Tibial nerve (tissue), 4 donors: ENCODE data around the gene CFAP161. TPM values are rescaled to one million over a fixed set of nuclear protein-coding genes. Genes with fewer than 3 reads are reported as not detected.
A peak's percentile ranks its signal among the peaks of the same experiment; 100 is the strongest.

ENCODE experiments used
- DNase-seq, 2 donors: peaks; one replicate each; pipeline ENCODE4 v3.0.0-alpha.2; 2019; ENCODE audit warnings: low spot score in 2 of 2
- H3K27ac ChIP-seq, 4 donors: fragments of 200-600 bp; sonication (generic) in 3 of 4; one replicate each; pipeline ENCODE4 v1.5.1; 2017 to 2019; ENCODE audit warnings: mild to moderate bottlenecking in 1 of 4
- H3K27me3 ChIP-seq, 2 donors: fragments of 200-600 bp; sonication (generic) in 1 of 2; one replicate each; pipeline versions ENCODE4 v1.5.1 to v1.6.0; 2017 to 2019
- H3K36me3 ChIP-seq, 3 donors: fragments of 200-600 bp; sonication (generic); one replicate each; pipeline ENCODE4 v1.5.1; 2018 to 2019
- H3K4me1 ChIP-seq, 4 donors: fragments of 200-600 bp; sonication (generic) in 3 of 4; one replicate each; pipeline ENCODE4 v1.5.1; 2017 to 2019
- H3K4me3 ChIP-seq, 4 donors: fragments of 200-600 bp; sonication (generic) in 3 of 4; one replicate each; pipeline ENCODE4 v1.5.1; 2017 to 2019; ENCODE audit warnings: mild to moderate bottlenecking in 1 of 4, moderate library complexity in 1 of 4
- H3K9me3 ChIP-seq, 4 donors: fragments of 200-600 bp; sonication (generic) in 3 of 4; one replicate each; pipeline ENCODE4 v1.5.1; 2017 to 2019
- EP300 ChIP-seq, 2 donors: sonication (generic); formaldehyde crosslinking; IDR thresholded peaks; one replicate each; pipeline ENCODE4 v1.6.1; 2017; ENCODE audit warnings: antibody characterized with exemption in 2 of 2, mild to moderate bottlenecking in 1 of 2
- POLR2A ChIP-seq, 2 donors: fragments of 450-650 bp; IDR thresholded peaks; one replicate each; pipeline ENCODE4 v1.6.1; 2017; ENCODE audit warnings: antibody characterized with exemption in 2 of 2, mild to moderate bottlenecking in 2 of 2, moderate library complexity in 2 of 2
- WGBS, 2 donors: methylation state at CpG; one replicate each; pipeline ENCODE4 v1.1.5; 2018; 5-methylcytosine and 5-hydroxymethylcytosine counted together
- total RNA-seq, 4 donors: library from RNA; depleted of rRNA; stranded (reverse); fragments of >200 nt; gene quantifications; one replicate each; pipeline ENCODE4 v1.1.0, GENCODE V29; 2016
- TF ChIP-seq, protein P1 (sequence below), 5 experiments: fragments of 200-600 bp in 3 of 5; fragments of 450-650 bp in 2 of 5; sonication (generic) in 3 of 5; IDR thresholded peaks; one replicate each; pipeline ENCODE4 v1.5.1; 2016 to 2019; ENCODE audit warnings: antibody characterized with exemption in 5 of 5, mild to moderate bottlenecking in 3 of 5, moderate library complexity in 2 of 5

Gene CFAP161
- total RNA-seq, 4 donors from 2014 or later: 0.39 to 0.90 (median 0.63) TPM; not detected in 1

DNA sequence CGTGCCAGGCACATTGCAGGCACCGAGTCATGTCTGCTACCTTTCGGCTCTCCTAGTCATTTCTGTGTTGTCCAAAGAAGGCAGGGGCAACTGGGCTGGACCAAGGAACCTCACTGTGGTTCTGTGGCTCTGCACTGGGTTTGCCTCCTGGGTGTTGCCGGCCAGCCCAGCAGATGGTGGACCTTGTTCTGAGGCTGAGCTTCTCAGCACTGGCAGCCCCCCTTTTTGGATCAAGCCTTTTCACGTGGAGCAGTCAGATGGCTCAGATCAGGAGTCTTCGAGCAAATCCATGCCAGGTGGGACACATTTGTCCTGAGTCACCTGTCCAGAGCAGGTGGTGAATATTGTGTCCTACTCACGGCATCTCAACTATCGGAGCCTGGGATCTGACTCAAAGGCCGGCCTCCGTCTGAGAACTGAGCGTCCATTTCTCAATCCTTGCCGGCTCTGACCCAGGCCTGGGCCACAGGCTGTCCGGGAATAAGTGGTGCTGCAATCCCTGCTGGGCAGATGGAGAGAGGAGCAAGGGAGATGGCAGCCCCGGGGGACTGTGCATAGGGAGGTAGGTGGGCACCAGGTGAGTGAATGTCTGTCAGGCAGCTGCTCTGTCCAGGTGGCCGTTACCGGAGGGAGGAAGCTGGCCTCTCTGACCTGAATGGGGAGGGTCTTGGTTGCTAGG lies 62.6 kb downstream of the CFAP161 start, which contains the start of gene IL16:
Gene IL16 (plus strand): TSS at position 304 of the 679 bp plus-strand sequence. CDS start 28,521 bp downstream, outside the sequence.
- H3K9me3 ChIP-seq: no peaks in the 10 kb centered on the region
- no peaks in the 10 kb centered on the region for H3K27me3 ChIP-seq
- no peak for DNase-seq
- no peak within 1 kb of the TSS for H3K4me3 ChIP-seq
- 88 to 91% methylated on average over 15 to 16 of the region's 16 CpGs for WGBS, 2 donors
- TF ChIP-seq, protein P1, sequence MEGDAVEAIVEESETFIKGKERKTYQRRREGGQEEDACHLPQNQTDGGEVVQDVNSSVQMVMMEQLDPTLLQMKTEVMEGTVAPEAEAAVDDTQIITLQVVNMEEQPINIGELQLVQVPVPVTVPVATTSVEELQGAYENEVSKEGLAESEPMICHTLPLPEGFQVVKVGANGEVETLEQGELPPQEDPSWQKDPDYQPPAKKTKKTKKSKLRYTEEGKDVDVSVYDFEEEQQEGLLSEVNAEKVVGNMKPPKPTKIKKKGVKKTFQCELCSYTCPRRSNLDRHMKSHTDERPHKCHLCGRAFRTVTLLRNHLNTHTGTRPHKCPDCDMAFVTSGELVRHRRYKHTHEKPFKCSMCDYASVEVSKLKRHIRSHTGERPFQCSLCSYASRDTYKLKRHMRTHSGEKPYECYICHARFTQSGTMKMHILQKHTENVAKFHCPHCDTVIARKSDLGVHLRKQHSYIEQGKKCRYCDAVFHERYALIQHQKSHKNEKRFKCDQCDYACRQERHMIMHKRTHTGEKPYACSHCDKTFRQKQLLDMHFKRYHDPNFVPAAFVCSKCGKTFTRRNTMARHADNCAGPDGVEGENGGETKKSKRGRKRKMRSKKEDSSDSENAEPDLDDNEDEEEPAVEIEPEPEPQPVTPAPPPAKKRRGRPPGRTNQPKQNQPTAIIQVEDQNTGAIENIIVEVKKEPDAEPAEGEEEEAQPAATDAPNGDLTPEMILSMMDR (IDR thresholded peaks at IDR 0.05): no peak
- TF ChIP-seq EP300 (IDR thresholded peaks at IDR 0.05) (no peak), POLR2A (IDR thresholded peaks at IDR 0.05) (no peak)
- H3K4me1 ChIP-seq: peaks cover 0 to 26% (median 2%) of the 10 kb centered on the region in 4 donors
- peak within 1 kb of the TSS in 3 of 4 donors; percentile 66 to 75 (median 72) for H3K27ac ChIP-seq
- no peaks in the 10 kb centered on the region for H3K36me3 ChIP-seq

DNA sequence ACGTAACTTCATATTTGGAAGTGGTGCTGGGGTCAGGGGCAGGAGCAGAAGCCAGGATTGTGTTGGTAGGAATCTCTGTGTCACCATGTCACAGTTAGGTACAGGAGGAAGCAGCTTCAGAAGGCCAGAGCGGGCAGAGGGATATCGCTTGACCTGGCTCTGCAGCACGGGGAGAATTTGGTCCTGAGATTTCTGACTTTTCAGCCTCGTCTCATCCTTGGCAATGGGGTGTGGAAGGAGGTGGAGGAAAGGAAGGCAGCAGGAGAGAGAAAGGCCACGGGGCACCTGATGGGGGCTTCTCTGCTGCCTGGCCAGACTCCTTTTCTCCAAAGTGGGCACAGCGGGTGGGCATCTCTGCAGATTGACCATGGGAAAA lies 63.2 kb downstream of the CFAP161 start:
- WGBS, 2 donors: 93 to 94% methylated on average over 7 of the region's 7 CpGs
- no peaks in the 10 kb centered on the region for H3K9me3 ChIP-seq
- DNase-seq: no peak
- H3K36me3 ChIP-seq: no peaks in the 10 kb centered on the region
- H3K4me3 ChIP-seq: no peak overlapping the region
- no peaks in the 10 kb centered on the region for H3K27me3 ChIP-seq
- TF ChIP-seq EP300 (IDR thresholded peaks at IDR 0.05) (no peak), POLR2A (IDR thresholded peaks at IDR 0.05) (no peak)
- TF ChIP-seq, protein P1 (IDR thresholded peaks at IDR 0.05): no peak
- H3K27ac ChIP-seq: peak overlapping the region in 3 of 4 donors; percentile 66 to 75 (median 72)
- peaks cover 0 to 24% (median 2%) of the 10 kb centered on the region in 4 donors for H3K4me1 ChIP-seq

DNA sequence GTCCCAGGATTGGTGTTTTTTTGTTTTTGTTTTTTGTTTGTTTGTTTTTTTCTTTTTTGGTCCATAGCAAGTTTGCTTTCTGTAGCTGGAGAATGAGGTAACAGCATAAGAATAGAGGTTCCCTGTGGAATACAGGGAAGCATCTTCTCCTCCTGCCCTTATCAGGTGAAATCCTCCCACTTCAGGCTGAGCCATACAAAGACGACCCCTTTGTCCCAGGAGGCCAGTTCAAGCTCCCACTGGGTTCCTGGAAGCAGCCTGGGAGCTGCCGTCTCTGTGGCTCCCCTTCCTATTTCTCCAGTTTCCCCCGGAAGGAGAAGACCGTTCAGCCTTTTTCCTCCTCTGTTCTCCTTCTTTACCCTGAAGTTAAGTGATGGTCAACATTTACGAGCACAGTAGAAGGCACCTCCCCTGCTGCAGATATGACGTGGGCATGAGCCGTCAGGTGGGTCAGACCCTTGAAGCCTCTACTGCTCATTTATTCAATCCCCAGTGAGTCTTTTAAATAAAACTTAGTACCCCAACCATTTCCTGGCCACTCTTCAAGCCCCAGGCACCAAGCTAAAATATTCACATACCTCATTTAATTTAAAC lies 63.7 kb downstream of the CFAP161 start:
- H3K27me3 ChIP-seq: no peaks in the 10 kb centered on the region
- no peaks in the 10 kb centered on the region for H3K36me3 ChIP-seq
- 83 to 84% methylated on average over 7 of the region's 7 CpGs for whole genome bisulfite sequencing, 2 donors
- TF ChIP-seq EP300 (IDR thresholded peaks at IDR 0.05) (no peak), POLR2A (IDR thresholded peaks at IDR 0.05) (no peak)
- TF ChIP-seq, protein P1 (IDR thresholded peaks at IDR 0.05): no peak
- no peak for DNase-seq
- H3K4me1 ChIP-seq: peaks cover 0 to 24% (median 2%) of the 10 kb centered on the region in 4 donors
- H3K9me3 ChIP-seq: no peaks in the 10 kb centered on the region
- no peak overlapping the region for H3K4me3 ChIP-seq
- H3K27ac ChIP-seq: peak overlapping the region in 3 of 4 donors; percentile 66 to 75 (median 72)

Other genes starting within 250 kb of the CFAP161 start
- 10 to 100 TPM; 21.2 to 43.8 (median 35.1) TPM for gene MESD, start 144.5 kb upstream of the CFAP161 start, total RNA-seq
- gene TLNRD1, start 133.3 kb upstream of the CFAP161 start, total RNA-seq: 10 to 100 TPM; 18.8 to 46.5 (median 30.0) TPM
- gene IL16, start 62.6 kb downstream of the CFAP161 start, total RNA-seq: 10 to 100 TPM; 69.3 to 80.2 (median 75.1) TPM
- 1 to 10 TPM; 4.9 to 7.1 (median 6.1) TPM for gene STARD5, start 189.9 kb downstream of the CFAP161 start, total RNA-seq
- gene TMC3, start 239.9 kb downstream of the CFAP161 start, total RNA-seq: not detected